ENCODE data around the gene CACNA1E.

The CACNA1E gene

DNA sequence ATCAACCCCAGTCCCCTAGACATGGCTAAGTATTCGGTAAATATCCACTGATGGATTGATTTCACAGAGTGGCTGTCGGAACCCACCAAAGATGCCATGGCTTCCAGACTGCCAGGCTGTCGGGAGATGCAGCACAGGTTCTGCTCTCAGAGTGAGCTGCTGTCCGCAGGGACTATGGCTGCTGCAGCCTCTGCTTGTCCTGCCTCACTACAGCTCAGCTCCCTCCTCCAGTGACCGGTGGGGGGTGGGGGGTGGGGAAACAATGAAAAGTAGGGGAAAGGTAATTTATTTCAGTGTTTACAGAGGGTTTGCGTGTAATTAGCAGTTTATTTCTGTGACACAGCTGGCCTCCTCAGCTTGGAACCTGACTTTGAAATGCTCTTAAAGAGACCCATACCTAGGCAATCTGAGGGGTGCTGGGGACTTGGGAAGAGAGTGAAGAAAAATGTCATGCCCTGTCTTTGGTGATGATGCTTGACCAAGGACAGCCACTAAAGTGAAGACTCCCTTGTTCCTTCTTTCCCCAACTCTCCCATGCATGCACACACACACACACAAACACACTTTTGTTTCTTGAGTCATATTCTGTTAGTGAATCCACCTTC is 109.0 kb downstream of the CACNA1E start:
- no peak for DNase-seq

DNA sequence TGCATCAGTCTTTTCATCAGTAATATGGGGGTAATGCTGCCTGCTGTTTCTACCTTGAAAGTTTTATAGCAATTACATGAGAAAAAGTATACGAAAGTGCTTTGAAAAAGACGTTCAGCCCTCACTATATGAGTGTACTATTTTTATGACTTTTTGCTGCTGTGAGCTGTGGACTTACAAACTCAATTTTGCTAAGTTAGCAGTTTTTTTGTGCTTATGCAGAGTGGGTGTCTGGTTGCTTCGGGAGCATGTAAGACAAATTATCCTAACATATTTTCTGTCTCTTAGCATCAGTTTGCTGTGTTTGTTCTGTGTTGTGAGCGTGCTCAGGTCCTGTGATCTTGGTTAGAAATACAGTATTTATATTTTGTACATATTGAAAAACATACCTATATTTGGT is 109.7 kb downstream of the CACNA1E start:
- no peak for DNase-seq

DNA sequence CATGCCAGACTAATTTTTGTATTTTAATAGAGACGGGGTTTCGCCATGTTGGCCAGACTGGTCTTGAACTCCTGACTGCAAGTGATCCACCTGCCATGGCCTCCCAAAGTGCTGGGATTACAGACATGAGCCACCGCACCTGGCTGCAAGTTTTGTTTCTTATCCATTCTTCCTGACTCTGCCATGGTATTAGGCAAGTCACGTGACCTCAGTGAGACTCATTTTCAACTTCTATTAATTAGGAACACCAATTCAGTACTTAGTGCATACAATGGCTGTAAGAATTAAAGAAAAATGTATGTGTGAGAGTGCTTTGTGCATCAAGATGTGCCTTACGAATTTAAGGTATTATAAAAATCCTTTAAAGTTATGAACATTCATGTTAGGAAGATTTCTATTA is 111.2 kb downstream of the CACNA1E start:
- DNase-seq, result no peak

DNA sequence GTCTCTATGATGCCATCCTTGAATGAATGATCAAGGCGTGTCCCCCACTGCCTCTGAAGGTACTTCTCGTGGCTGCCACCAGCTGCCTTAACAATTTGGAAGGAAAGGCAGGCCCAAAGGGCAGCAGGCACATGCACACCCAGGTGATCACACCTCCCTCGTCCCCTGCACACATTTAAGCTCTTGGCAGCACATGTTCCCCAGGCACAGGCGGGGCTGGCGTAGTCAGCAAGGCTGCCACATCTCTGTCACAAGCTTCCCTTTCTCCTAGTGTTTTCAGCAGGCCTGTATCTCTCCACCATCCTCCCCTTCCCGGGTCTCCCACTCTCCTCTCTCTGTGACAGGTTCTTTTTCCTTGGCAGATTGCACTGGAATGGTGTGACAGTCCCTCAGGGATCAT is 111.9 kb downstream of the CACNA1E start:
- DNase-seq, result no peak

DNA sequence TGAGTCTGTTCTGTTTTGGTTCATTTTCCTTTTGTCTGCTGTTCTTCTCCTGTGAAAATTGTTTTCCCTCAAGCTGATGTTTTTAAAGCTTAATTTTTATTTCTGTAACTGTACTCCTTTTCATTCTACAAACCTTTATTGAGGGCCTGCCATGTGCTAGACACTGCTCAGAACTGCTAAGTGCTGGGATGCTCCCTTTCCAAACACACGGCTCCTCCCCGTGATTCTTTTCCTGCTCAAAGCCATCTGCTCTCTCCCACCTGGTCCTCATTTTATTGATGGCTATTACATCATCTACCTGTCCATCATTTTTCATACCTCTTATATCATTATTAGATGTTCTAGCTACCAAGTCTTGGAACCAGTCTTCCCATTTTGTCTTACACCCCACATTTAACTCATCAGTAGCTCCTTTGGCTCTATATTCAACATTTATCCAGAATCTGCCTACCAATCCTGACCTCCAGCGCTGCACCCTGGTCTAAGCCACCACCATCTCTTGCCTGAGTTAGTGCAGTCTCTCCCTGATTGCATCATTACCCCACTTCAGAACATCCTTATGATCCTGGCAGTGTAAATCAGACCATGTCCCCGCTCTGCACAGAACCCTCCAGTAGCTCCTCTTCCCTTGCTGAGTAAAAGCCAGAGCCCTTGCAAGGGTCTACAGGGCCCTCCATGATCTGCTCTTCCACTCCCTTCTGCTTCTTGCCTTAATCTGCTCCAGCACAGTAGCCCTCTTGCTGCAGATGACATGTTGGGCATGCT is 118.1 kb downstream of the CACNA1E start:
- no peak for DNase-seq

DNA sequence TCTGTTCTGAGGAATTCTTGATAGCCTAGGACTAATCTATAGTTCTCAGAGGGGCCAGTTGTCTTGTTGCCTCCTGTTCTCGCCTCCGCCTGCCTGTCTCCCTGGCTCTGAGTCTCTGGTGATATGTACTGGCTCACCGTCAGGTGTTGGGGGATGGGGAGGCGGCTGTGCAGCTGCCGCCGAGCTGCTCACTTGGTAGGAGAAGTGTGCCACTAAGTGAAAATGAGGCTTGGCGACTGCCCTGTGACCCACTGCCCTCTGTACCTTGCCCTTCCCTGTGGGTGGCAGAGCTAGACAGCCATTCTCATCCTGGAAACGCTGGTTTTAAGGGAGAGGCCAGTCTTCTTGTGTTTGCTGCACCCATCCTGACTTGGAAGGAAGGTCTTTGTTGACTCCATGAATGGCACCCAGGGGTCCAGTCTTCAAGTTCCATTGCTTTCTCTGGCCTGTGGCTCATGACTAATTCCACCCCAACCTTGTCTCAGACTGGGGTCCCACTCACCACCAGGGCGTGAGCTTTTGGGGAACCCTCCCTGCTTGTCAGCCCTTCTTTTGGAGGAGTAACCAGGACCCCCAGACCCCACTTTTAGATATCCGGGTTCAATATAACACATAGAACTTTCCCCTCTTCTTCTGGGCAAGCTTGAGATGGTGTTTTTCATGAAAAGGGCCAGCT is 120.6 kb downstream of the CACNA1E start:
- no peak for DNase-seq

DNA sequence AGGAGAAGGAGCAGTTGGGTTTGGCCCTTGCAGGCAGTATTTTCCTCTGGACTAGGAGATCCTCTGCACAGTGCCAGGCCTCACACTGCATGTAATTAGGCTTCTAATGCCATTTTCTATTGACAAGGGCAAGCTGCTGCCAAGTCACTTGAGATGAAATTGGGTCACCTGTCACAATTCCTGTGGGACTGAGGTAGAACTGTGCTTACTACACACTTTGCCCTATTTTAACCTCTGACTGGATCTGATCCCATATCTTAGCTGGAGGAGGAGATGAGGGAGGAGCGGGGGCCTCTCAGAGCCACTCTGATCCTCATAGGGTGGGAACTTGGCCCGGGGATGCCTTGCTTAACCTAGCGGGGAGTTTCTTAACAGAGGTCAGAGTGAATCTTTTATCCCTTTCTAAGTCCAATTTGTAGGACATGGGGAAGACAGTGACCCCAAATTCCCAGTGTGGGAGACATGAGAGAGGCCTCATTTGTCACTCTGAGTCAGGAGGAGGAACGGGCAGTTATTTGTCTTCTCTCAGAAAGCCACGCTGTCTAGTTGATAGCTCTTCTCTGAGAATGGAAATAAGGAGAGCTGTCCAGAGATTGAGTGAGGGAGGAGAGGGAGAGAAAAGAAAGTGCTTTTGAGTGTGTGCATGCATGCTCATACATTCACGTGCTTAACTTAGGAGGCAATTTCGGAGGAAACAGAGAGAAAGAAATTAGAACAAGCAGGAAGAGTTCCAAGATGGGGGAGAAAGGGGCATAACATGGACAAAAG is 121.3 kb downstream of the CACNA1E start:
- no peak for DNase-seq

DNA sequence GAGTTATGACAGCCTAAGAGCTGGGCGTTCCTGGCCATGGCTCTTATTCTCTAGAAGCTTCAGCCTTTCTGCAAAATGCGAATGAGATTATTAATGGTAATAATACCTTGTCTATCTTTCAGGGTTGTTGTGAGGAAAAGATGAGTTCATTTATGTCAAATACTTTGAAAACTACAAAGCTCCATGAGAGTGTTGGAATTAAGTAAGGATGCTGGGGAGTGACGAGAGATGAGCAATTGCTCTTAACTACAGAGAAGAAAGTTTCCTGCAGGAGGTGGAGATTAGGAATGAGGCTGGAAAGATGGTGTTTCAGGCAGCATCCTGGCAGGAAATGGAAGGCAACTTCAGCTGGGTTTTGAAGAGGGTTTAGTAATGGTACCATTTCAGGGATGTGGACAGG is 124.2 kb downstream of the CACNA1E start:
- no peak for DNase-seq

DNA sequence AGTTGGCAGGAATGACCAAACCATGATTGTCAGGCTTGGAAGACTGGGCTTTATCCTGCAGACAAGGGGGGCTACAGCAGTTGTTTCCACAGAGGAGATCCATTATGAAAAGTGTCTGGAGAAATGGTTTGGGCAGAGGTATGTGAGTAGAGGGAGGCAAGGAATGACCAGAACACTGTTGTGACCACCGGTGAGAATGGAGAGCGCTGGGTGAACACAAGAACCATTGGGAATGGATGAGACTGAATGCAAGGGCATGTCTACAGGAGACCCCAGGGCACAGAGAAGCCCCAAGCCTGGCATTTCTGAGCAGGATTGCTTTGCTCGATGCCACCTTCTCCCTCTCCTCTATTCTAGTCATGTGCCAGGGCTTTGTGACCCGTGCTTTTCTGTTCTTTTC is 125.1 kb downstream of the CACNA1E start:
- DNase-seq, result no peak

DNA sequence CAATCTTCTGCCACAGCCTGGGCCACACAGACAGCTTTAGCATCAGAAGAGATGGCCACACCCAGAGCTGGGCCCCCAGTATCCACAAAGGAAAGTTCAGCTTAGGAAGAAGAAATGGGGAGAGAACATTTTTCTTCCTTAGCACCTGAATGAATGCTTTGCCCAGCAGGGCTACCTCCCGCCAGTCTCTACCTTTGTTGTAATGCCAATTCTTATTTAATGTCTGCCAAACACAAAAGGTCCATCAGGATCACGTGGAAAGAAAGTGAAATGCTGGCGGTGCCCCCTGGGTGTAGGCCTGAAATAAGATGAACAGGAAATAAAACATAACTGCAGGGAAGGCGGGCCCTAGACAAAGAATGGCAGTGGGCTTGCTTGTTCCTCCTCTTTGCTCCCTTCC is 125.6 kb downstream of the CACNA1E start:
- DNase-seq, result no peak

DNA sequence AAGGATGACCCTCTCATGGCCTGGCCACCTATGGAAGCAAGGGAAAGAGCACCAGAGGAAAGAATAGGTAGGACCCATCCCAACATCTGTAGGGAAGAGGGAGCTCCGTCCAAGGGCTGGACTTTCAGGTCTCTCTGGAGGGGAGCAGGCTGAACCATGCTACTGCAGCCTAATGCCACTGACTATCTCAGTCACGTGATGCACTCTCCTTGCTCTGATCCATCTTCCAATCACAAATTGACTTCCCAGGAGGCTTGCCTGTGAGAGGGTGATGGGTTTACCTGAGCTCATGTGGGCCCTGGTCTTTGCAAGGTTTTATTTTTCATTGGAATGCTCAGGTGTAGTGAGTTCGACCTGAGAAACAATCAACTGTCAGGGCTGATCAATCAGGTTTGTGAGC is 128.8 kb downstream of the CACNA1E start:
- DNase-seq, result no peak

DNA sequence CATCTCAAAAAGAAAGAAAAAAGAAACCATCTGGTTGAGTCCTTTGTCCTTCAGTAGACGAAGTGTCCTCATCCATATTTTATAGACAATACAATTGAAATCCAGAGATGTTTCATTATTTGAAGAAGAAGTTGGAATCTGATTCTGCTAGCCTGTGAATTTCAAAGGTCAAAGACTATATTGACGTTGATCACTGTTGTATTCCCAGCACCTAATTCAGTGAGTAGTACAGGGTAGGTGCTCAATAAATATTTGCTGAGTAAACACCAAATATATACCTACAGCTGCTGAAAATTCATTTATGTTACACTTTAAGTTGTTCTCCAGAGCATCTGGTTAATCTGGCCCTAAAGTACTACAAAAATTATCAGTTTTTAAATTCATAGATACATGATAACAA is 135.2 kb downstream of the CACNA1E start:
- no peak for DNase-seq

DNA sequence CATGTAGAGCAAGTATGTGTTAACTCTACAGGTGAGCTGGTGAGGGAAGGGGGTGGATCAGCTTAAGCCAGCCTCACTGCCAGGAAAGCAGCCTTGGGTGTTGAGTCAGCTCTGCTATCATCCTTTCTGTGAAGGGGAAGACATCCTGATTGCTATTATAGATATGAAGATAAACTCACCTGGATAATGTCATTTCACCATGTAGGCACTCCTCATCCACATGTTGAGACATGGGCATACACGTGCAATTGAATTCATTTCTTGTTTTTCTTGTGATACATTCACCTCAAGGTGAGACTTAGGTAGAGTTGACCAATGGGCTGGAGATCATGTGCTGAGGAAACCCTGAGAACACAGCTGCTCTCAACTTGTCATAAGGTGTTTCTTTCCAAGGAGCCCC is 136.9 kb downstream of the CACNA1E start:
- DNase-seq, result no peak

DNA sequence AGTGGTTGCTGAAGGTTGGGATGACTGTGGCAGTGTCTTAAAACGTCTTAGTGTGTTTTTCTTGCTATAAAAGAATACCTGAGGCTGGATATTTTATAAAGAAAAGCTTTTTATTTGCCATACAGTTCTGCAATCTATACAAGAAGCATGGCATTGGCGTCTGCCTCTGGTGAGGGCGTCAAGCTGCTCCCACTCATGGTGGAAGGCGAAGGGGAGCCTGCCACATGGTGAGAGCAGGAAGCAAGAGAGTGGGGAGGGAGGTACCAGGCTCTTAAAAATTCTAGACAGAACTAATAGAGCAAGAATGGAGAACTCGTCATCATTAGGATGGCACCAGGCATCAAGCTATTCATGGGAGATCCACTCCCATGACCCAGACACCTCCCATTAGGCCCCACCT is 140.5 kb downstream of the CACNA1E start:
- DNase-seq, result no peak

DNA sequence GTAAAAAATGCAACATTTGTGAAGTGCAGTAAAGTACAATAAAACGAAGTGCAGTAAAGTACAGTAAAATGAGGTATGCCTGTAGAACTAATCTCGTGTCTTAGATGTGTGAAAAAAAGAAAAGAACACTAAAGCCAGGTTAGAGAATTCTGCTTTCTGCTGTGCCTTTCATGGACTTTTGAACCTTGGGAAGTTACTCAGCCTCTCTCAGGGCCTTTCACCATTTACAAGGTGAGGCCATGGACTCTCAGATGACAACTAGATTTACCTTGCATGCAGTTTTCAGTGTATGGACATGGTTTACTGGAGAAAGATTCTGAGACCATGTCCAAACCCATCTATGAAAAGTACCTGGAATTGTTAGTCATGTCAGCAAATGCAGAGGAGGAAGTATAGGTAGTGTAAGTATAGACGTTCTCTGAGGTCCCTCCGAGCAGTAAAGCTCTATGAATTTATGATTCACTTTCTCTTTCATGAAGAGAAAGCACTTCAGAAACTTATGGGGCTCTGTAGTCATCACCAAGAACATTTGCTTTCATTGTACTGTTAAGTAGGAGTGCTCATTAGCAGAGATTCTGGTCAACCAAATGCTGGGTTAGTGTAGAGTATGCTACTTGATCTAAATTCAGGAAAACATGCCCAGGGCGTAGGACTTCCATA is 143.1 kb downstream of the CACNA1E start:
- no peak for DNase-seq

DNA sequence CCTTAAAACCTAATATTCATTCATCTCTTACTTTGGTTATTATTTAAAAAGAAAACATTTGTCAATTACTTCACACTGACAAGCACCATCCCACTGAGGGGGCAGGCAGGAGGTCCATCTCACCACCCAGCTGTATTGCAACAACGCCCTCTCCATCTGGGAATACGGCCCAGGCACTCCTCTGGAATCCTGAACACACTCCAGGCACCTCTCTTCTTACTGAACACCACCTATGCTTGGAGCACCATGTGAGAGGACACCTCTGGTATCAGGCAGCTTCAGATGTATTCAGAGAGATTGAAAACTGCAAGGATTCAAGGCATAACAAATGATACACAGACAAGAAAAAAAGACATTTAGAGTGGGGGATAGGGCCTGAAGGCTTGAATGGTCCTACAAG is 147.1 kb downstream of the CACNA1E start:
- DNase-seq, result no peak

DNA sequence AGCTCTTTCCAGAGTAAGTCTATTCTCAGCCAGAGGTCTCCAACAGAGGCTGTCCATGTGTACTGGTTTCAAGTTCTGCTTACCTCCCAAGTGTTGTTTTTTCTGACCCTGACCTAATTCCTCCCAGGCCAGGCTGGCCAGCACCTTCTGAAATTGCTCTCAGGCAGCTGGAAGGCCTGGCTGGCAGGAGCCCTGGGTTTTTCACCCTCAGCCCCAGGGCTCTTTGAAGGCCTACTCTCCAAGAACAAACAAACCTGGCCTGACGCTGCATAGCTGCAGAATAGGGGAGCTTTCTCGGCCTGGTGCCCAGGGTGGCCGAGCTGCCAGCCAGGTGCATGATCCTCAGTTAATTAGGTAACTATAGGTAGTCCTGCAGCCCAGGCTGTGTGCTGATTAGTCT is 147.5 kb downstream of the CACNA1E start:
- DNase-seq, result no peak

DNA sequence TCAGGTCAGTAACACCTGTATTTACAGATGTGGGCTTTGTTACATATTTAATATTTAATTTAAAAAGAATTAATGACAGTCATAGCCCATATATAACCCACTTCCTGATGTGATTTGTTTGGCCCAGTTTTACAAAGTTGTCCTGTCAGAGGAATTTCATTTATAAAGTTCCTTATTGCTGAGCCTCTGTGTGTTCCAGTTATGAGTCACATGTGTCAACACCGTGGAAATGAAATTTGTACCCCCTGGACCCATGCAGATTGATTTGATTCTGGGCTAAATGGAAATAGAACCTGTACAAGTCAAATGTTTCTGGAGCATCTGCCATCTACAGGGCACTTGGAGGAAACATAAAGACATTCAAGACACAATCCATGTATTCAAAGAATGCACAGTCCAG is 149.2 kb downstream of the CACNA1E start:
- DNase-seq, result no peak

DNA sequence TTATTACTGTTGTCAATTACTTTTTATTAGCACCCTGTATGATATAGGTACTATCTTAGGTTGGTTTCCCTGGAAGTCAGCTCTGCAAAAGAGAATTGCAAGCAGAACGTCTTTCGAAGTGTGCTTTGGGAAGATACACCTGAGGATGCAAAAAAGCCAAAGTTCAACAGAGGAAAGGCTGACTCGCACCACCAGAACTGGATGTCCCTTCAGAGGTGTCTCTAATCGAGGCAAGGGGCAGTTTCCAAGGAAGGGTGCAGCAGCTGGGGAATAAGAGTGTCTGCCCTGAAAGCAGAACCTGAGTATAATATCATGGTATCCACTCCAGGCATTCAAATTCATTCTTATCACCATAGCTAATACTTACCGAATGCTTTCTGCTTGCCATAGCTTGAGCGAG is 149.6 kb downstream of the CACNA1E start:
- DNase-seq, result no peak

DNA sequence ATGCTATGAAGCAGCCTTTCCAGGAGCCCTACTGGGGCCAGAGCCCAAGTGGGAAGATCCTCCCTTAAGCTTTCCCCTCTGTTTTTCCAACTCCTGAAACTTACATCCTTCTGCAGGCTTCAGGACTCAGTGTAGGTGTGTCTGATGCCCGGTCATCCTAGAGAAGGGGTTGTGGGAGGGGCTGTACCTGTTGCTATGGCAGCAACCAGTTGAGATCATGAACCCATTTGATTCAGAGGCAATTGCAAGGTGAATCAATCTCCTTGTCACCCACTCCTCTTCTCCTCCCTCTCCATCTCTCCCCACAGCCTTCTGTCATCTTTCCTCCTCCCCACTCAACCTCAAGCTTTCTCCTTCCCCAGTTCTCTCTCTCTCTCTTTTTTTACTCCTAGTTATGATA is 151.8 kb downstream of the CACNA1E start:
- DNase-seq, result no peak

DNA sequence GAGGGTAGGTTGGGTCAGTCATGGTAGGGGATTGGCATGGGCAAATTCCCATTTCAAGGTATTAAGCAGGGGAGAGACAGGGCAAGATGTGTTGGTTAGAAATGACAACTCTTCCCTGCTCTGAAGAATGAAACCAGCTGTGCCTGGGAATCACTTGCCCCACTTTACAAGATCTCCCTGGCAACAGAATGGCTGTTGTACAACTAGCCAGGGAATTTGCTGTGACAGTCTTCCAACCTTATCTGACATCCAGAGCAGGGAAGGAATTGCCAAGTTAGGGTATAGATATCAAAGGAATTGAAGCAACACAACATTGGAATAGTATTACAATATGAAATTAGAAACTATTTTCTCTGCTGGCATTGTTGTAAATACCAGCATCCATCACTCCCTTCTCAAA is 154.7 kb downstream of the CACNA1E start:
- DNase-seq, result no peak

DNA sequence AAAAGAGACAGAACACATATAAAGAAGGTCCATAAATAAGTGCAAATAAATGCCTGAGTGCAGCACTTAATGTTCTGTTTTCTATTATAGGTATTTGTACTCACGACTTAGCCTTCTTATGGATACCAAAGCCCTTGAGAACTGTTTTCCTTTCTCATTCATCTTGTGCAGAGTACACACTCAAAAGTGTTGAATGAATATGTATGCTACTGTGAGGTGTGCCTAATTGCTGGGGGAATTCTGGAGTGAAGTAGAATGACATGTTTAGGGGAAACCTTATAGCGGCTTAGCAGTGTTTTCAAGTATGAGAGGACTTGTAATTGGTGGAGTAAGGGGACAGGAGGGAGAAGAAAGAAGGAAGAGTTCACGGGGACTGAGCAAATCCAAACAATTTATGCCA is 157.6 kb downstream of the CACNA1E start:
- DNase-seq, result no peak

DNA sequence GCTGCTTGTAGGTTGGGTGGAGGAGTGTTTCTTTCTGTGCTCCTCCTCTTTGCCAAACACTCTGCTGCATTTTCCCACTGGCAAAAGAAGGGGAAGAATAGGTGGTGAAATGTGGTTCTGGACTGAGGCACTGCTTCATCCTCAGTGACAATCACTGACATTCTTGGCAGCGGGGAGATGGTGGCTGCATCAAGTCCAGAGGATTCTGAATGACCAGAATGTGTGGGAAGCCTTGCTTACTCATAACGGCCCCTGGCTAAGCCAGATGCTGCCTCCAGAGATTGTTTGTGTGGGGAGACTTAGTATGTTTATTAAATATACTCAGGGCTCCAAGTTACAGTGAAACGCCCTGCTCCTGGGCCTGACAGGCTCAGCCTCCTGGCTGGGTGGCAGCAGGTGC is 160.3 kb downstream of the CACNA1E start:
- DNase-seq, result no peak

All from EL (cell line).